ENCODE results near the gene LRP4. TPM values are rescaled to one million over a fixed set of nuclear protein-coding genes. Genes with fewer than 3 reads are reported as not detected.

LRP4 gene
- total RNA-seq, 1 experiment from 2014 or later, result 15.2 TPM

- in situ Hi-C loops (cut with HindIII; ENCODE audit: low pct_unique_long_range_greater_than_20kb, low sequenced_read_pairs), result no loop called here
- DNase-seq (ENCODE audit: low read depth), result no peak
Measured at GRCh38 chr11:46901156-46901555, 17.2 kb downstream of the LRP4 start.

GRCh38 chr11:46900091-46900746 lies 18.1 kb downstream of the LRP4 start:
- peak; percentile 25 for DNase-seq (ENCODE audit: low read depth)

GRCh38 chr11:46899501-46900025 lies 18.8 kb downstream of the LRP4 start:
- in situ Hi-C loops (cut with HindIII; ENCODE audit: low pct_unique_long_range_greater_than_20kb, low sequenced_read_pairs), result no loop called here
- DNase-seq (ENCODE audit: low read depth), result no peak

More at GRCh38 chr11:46900091-46900746, 18.1 kb downstream of the LRP4 start:
- in situ Hi-C loops (cut with HindIII; ENCODE audit: low pct_unique_long_range_greater_than_20kb, low sequenced_read_pairs), result no loop called here

GRCh38 chr11:46898396-46899095 lies 19.8 kb downstream of the LRP4 start:
- DNase-seq (ENCODE audit: low read depth), result no peak
- in situ Hi-C loops (cut with HindIII; ENCODE audit: low pct_unique_long_range_greater_than_20kb, low sequenced_read_pairs), result no loop called here

GRCh38 chr11:46896719-46897406 lies 21.5 kb downstream of the LRP4 start:
- DNase-seq (ENCODE audit: low read depth), result peak; percentile 48
- in situ Hi-C loops (cut with HindIII; ENCODE audit: low pct_unique_long_range_greater_than_20kb, low sequenced_read_pairs), result no loop called here

- DNase-seq (ENCODE audit: low read depth), result no peak
- in situ Hi-C loops (cut with HindIII; ENCODE audit: low pct_unique_long_range_greater_than_20kb, low sequenced_read_pairs), result no loop called here
Measured at GRCh38 chr11:46895821-46896220, 22.5 kb downstream of the LRP4 start.

- in situ Hi-C loops (cut with HindIII; ENCODE audit: low pct_unique_long_range_greater_than_20kb, low sequenced_read_pairs), result no loop called here
- DNase-seq (ENCODE audit: low read depth), result no peak
Measured at GRCh38 chr11:46894961-46895360, 23.4 kb downstream of the LRP4 start.

GRCh38 chr11:46894506-46894905 lies 23.8 kb downstream of the LRP4 start:
- in situ Hi-C loops (cut with HindIII; ENCODE audit: low pct_unique_long_range_greater_than_20kb, low sequenced_read_pairs), result no loop called here
- DNase-seq (ENCODE audit: low read depth), result no peak

GRCh38 chr11:46892838-46893237 lies 25.5 kb downstream of the LRP4 start:
- no peak for DNase-seq (ENCODE audit: low read depth)
- in situ Hi-C loops (cut with HindIII; ENCODE audit: low pct_unique_long_range_greater_than_20kb, low sequenced_read_pairs), result no loop called here

GRCh38 chr11:46892109-46892508 lies 26.2 kb downstream of the LRP4 start:
- no peak for DNase-seq (ENCODE audit: low read depth)
- in situ Hi-C loops (cut with HindIII; ENCODE audit: low pct_unique_long_range_greater_than_20kb, low sequenced_read_pairs), result no loop called here

GRCh38 chr11:46890665-46891064 lies 27.7 kb downstream of the LRP4 start:
- in situ Hi-C loops (cut with HindIII; ENCODE audit: low pct_unique_long_range_greater_than_20kb, low sequenced_read_pairs), result no loop called here
- no peak for DNase-seq (ENCODE audit: low read depth)

- in situ Hi-C loops (cut with HindIII; ENCODE audit: low pct_unique_long_range_greater_than_20kb, low sequenced_read_pairs), result no loop called here
- peak; percentile 42 for DNase-seq (ENCODE audit: low read depth)
Measured at GRCh38 chr11:46889689-46890475, 28.5 kb downstream of the LRP4 start.

- in situ Hi-C loops (cut with HindIII; ENCODE audit: low pct_unique_long_range_greater_than_20kb, low sequenced_read_pairs), result no loop called here
- no peak for DNase-seq (ENCODE audit: low read depth)
Measured at GRCh38 chr11:46889251-46889650, 29.1 kb downstream of the LRP4 start.

GRCh38 chr11:46888636-46889035 lies 29.7 kb downstream of the LRP4 start:
- in situ Hi-C loops (cut with HindIII; ENCODE audit: low pct_unique_long_range_greater_than_20kb, low sequenced_read_pairs), result no loop called here
- DNase-seq (ENCODE audit: low read depth), result no peak

GRCh38 chr11:46886211-46886610 lies 32.1 kb downstream of the LRP4 start:
- no peak for DNase-seq (ENCODE audit: low read depth)
- in situ Hi-C loops (cut with HindIII; ENCODE audit: low pct_unique_long_range_greater_than_20kb, low sequenced_read_pairs), result no loop called here

- in situ Hi-C loops (cut with HindIII; ENCODE audit: low pct_unique_long_range_greater_than_20kb, low sequenced_read_pairs), result no loop called here
- DNase-seq (ENCODE audit: low read depth), result no peak
Measured at GRCh38 chr11:46879056-46879585, 39.2 kb downstream of the LRP4 start.

- DNase-seq (ENCODE audit: low read depth), result no peak
- in situ Hi-C loops (cut with HindIII; ENCODE audit: low pct_unique_long_range_greater_than_20kb, low sequenced_read_pairs), result no loop called here
Measured at GRCh38 chr11:46877580-46877979, 40.8 kb downstream of the LRP4 start.

- in situ Hi-C loops (cut with HindIII; ENCODE audit: low pct_unique_long_range_greater_than_20kb, low sequenced_read_pairs), result no loop called here
- no peak for DNase-seq (ENCODE audit: low read depth)
Measured at GRCh38 chr11:46876471-46876870, 41.9 kb downstream of the LRP4 start.

Measured in Caki2 (cell line).